ENCODE results near the gene ASIC4. TPM values are rescaled to one million over a fixed set of nuclear protein-coding genes. Genes with fewer than 3 reads are reported as not detected.

Gene ASIC4
- total and polyA plus RNA-seq, 2 of the 13 experiments (the other 11 are each of a cell fraction or from before 2014, with no cell fraction given), result 0.03 TPM; not detected in 1

- TF ChIP-seq ZNF619 (CRISPR knock-in tag; IDR thresholded peaks at IDR 0.05) (no peak), PLRG1 (conservative IDR thresholded peaks at IDR 0.05) (no peak), PRDM15 (CRISPR knock-in tag; IDR thresholded peaks at IDR 0.05) (0 out of 2 replicates have a peak, but pooled peaks have one; percentile 68), ZSCAN21 (CRISPR knock-in tag; IDR thresholded peaks at IDR 0.05; ENCODE audit: borderline replicate concordance) (no peak), ATM (IDR thresholded peaks at IDR 0.05; ENCODE audit: borderline replicate concordance) (no peak), ZNF816 (CRISPR knock-in tag; IDR thresholded peaks at IDR 0.05; ENCODE audit: borderline replicate concordance) (peak; percentile 46; the same call in 1 of the 2 replicates), TIGD3 (CRISPR knock-in tag; IDR thresholded peaks at IDR 0.05; ENCODE audit: borderline replicate concordance) (no peak), ZNF20 (CRISPR knock-in tag; IDR thresholded peaks at IDR 0.05) (no peak), ZFP37 (CRISPR knock-in tag; IDR thresholded peaks at IDR 0.05; ENCODE audit: borderline replicate concordance) (no peak), TARDBP (CRISPR knock-in tag; IDR thresholded peaks at IDR 0.05) (no peak), NFAT5 (CRISPR knock-in tag; IDR thresholded peaks at IDR 0.05) (no peak), MXD3 (CRISPR knock-in tag; IDR thresholded peaks at IDR 0.05) (no peak), ZNF776 (CRISPR knock-in tag; IDR thresholded peaks at IDR 0.05) (no peak), E2F5 (CRISPR knock-in tag; conservative IDR thresholded peaks at IDR 0.05) (no peak), TCF12 (IDR thresholded peaks at IDR 0.05) (no peak), TCF12 (CRISPR knock-in tag; IDR thresholded peaks at IDR 0.05) (peak; percentile 42; the same call in 1 of the 2 replicates)
- TF ChIP-seq, protein P1, sequence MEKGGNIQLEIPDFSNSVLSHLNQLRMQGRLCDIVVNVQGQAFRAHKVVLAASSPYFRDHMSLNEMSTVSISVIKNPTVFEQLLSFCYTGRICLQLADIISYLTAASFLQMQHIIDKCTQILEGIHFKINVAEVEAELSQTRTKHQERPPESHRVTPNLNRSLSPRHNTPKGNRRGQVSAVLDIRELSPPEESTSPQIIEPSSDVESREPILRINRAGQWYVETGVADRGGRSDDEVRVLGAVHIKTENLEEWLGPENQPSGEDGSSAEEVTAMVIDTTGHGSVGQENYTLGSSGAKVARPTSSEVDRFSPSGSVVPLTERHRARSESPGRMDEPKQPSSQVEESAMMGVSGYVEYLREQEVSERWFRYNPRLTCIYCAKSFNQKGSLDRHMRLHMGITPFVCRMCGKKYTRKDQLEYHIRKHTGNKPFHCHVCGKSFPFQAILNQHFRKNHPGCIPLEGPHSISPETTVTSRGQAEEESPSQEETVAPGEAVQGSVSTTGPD (CRISPR knock-in tag; IDR thresholded peaks at IDR 0.05), result no peak
Observed at GRCh38 chr2:219545943-219546352, 31.7 kb downstream of the ASIC4 start (continued).

Measured in HepG2 (cell line).